DLD1 (cell line): ENCODE results near the gene PHETA2.
"Not testable (repeated sequence)": the region's sequence is repeated elsewhere in the genome, so short reads cannot be mapped to it uniquely, and the experiment has no call there.

Experiments used
- in situ Hi-C: cut with HindIII; loops from 2 replicates; pipeline ENCODE4 v1.10.0; 2017; ENCODE audit warnings: low sequenced_read_pairs

PHETA2 gene

GRCh38 chr22:42101199-42101598 lies 27.2 kb downstream of the PHETA2 start:
- in situ Hi-C loops, result no loop called here

- in situ Hi-C loops, result not testable (repeated sequence)
These were observed 30.3 kb downstream of the PHETA2 start for GRCh38 chr22:42104332-42104860.

- in situ Hi-C loops, result no loop called here
These were observed 34.8 kb downstream of the PHETA2 start for GRCh38 chr22:42108848-42109247.

- in situ Hi-C loops, result no loop called here
These were observed 37.8 kb downstream of the PHETA2 start for GRCh38 chr22:42111798-42112197.

- in situ Hi-C loops, result not testable (repeated sequence)
These were observed 38.7 kb downstream of the PHETA2 start for GRCh38 chr22:42112793-42113192.

- in situ Hi-C loops, result no loop called here
These were observed 40.7 kb downstream of the PHETA2 start for GRCh38 chr22:42114721-42115120.

- in situ Hi-C loops, result not testable (repeated sequence)
These were observed 41.4 kb downstream of the PHETA2 start for GRCh38 chr22:42115420-42115830.

GRCh38 chr22:42116848-42117424 lies 42.9 kb downstream of the PHETA2 start:
- in situ Hi-C loops, result no loop called here

- in situ Hi-C loops, result not testable (repeated sequence)
These were observed 46.4 kb downstream of the PHETA2 start for GRCh38 chr22:42120231-42121021.

GRCh38 chr22:42123529-42123928 lies 49.5 kb downstream of the PHETA2 start:
- in situ Hi-C loops, result not testable (repeated sequence)

- in situ Hi-C loops, result no loop called here
These were observed 53.6 kb downstream of the PHETA2 start for GRCh38 chr22:42127606-42128005.

GRCh38 chr22:42128007-42128406 lies 54.0 kb downstream of the PHETA2 start:
- in situ Hi-C loops, result not testable (repeated sequence)
